A673 (cell line): ENCODE data around the gene PLP2. TPM values are rescaled to one million over a fixed set of nuclear protein-coding genes. Genes with fewer than 3 reads are reported as not detected.

Experiments
- BruUV-seq: library from RNA; stranded (reverse); fragments of 400-500 nt; replicated peaks from 2 replicates; lab custom pipeline; 2021; lab: Mats Ljungman, UMichigan
- CTCF ChIA-PET: fragments of 300-600 bp; sonication (Branson Sonifier 250); formaldehyde crosslinking; loops from one replicate; lab custom pipeline; 2022; ENCODE audit warnings: antibody characterized with exemption; lab: Charles Lee
- POLR2A ChIA-PET: fragments of 300-600 bp; sonication (Branson Sonifier 250); formaldehyde crosslinking; loops from one replicate; lab custom pipeline; 2022; ENCODE audit warnings: antibody characterized with exemption; ENCODE audit not compliant: low non-redundant PET; lab: Charles Lee
- DNase-seq: peaks from one replicate; pipeline ENCODE4 v3.0.0-alpha.2; 2015; ENCODE audit warnings: low spot score
- H3K27ac ChIP-seq: fragments of 200-600 bp; sonication (generic); 2 replicates; pipeline ENCODE4 v1.5.1; 2016; ENCODE audit warnings: mixed run types, low read depth, mild to moderate bottlenecking, mixed read lengths, antibody characterized with exemption, low read length; ENCODE audit not compliant: poor library complexity, severe bottlenecking
- H3K27me3 ChIP-seq: fragments of 200-600 bp; sonication (generic); replicated peaks from 2 replicates; pipeline ENCODE4 v1.6.1; 2017; ENCODE audit warnings: mixed run types, low read depth, mild to moderate bottlenecking, mixed read lengths, antibody characterized with exemption, low read length; ENCODE audit not compliant: insufficient read depth, poor library complexity
- H3K36me3 ChIP-seq: fragments of 200-600 bp; sonication (generic); 2 replicates; pipeline ENCODE4 v1.6.1; 2016; ENCODE audit warnings: mixed run types, mild to moderate bottlenecking, mixed read lengths, antibody characterized with exemption, low read length; ENCODE audit not compliant: insufficient read depth, poor library complexity, severe bottlenecking
- H3K4me1 ChIP-seq: fragments of 200-600 bp; sonication (generic); 2 replicates; pipeline ENCODE4 v1.6.1; 2017; ENCODE audit warnings: mixed run types, mild to moderate bottlenecking, mixed read lengths, antibody characterized with exemption, low read length; ENCODE audit not compliant: insufficient read depth, poor library complexity, severe bottlenecking
- H3K4me3 ChIP-seq: fragments of 200-600 bp; sonication (generic); 2 replicates; pipeline ENCODE4 v1.5.1; 2016; ENCODE audit warnings: low read depth, mixed run types, mild to moderate bottlenecking, mixed read lengths, low read length; ENCODE audit not compliant: poor library complexity, severe bottlenecking
- H3K9me3 ChIP-seq: fragments of 200-600 bp; sonication (generic); 2 replicates; pipeline ENCODE4 v1.6.1; 2016; ENCODE audit warnings: mixed run types, low read depth, mild to moderate bottlenecking, mixed read lengths, antibody characterized with exemption, low read length; ENCODE audit not compliant: poor library complexity, severe bottlenecking
- CTCF ChIP-seq: fragments of 300-800, 200-600 bp; sonication (generic); conservative IDR thresholded peaks from 2 replicates; pipeline ENCODE4 v1.5.1; 2017; ENCODE audit warnings: low read depth, mild to moderate bottlenecking, antibody characterized with exemption, low read length, moderate library complexity, mixed read lengths
- EZH2 ChIP-seq: fragments of 200-600 bp; sonication (generic); IDR thresholded peaks from 2 replicates; pipeline ENCODE4 v1.6.1; 2017; ENCODE audit warnings: borderline replicate concordance, low read depth, mild to moderate bottlenecking, mixed read lengths, antibody characterized with exemption, low read length; ENCODE audit not compliant: poor library complexity, severe bottlenecking
- intact Hi-C: fragments of 100-400 bp; cut with micrococcal nuclease; formaldehyde crosslinking; loops from one replicate; pipeline ENCODE4 v1.10.0; 2022; ENCODE audit not compliant: unreplicated experiment
- total RNA-seq: library from RNA; stranded (reverse); gene quantifications from 2 replicates; pipeline ENCODE4 v1.2.3, GENCODE V29; 2021

Gene PLP2
- total RNA-seq, 1 experiment from 2014 or later = 87.5 TPM

GRCh38 chrX:49191574-49192011, 19.9 kb downstream of the PLP2 start:
- ChIA-PET POLR2A (interaction anchor here (0.7 to 1.0 kb wide), 2 partner anchors 77 to 90 kb away, joined by 4 read pairs; no protein-coding TSS in a partner anchor), CTCF (interaction anchor here (0.8 kb wide), 1 partner anchor 28 kb away, joined by 4 read pairs; no protein-coding TSS in a partner anchor)
- H3K4me3 ChIP-seq = peak overlapping the region; percentile 61
- no peaks in the 10 kb centered on the region for H3K9me3 ChIP-seq
- BruUV-seq = TSS peak; percentile 62
- no peaks in the 10 kb centered on the region for H3K27me3 ChIP-seq
- H3K27ac ChIP-seq = peak overlapping the region; percentile 83
- H3K4me1 ChIP-seq = no peaks in the 10 kb centered on the region
- no peaks in the 10 kb centered on the region for H3K36me3 ChIP-seq
- intact Hi-C loops = loop anchor here (1.0 kb wide), 1 partner anchor 44 kb away; the partner anchor contains the start of gene CCDC22
- peak; percentile 41 for DNase-seq
- TF ChIP-seq EZH2 = no peak
- TF ChIP-seq CTCF = no peak

GRCh38 chrX:49192722-49193328, 21.1 kb downstream of the PLP2 start:
- ChIA-PET POLR2A (no interaction called here), CTCF (interaction anchor here (1.4 kb wide), 1 partner anchor 9 kb away, joined by 4 read pairs; no protein-coding TSS in a partner anchor)
- Histone ChIP-seq H3K27me3 (no peaks in the 10 kb centered on the region), H3K4me1 (no peaks in the 10 kb centered on the region), H3K9me3 (no peaks in the 10 kb centered on the region), H3K4me3 (peak overlapping the region; percentile 61), H3K36me3 (no peaks in the 10 kb centered on the region), H3K27ac (no peak overlapping the region)
- BruUV-seq = no TSS peak
- TF ChIP-seq EZH2 (no peak), CTCF (peak; percentile 75)
- intact Hi-C loops = no loop called here
- peak; percentile 57 for DNase-seq

- DNase-seq = no peak
- TF ChIP-seq EZH2 = no peak
- intact Hi-C loops = no loop called here
- Histone ChIP-seq H3K4me1 (no peaks in the 10 kb centered on the region), H3K27me3 (no peaks in the 10 kb centered on the region), H3K27ac (no peak overlapping the region), H3K4me3 (no peak overlapping the region), H3K36me3 (no peaks in the 10 kb centered on the region), H3K9me3 (no peaks in the 10 kb centered on the region)
- no TSS peak for BruUV-seq
- POLR2A ChIA-PET = no interaction called here
- CTCF ChIA-PET = interaction anchor here (1.4 kb wide), 1 partner anchor 9 kb away, joined by 4 read pairs; no protein-coding TSS in a partner anchor
These were observed 21.9 kb downstream of the PLP2 start for GRCh38 chrX:49193542-49193964.
